Osteoblast (primary cell): ENCODE results near the gene HGFAC. TPM values are rescaled to one million over a fixed set of nuclear protein-coding genes. Genes with fewer than 3 reads are reported as not detected.

Source experiments
- DNase-seq: peaks from one replicate; pipeline ENCODE4 v3.0.0; 2011; ENCODE audit warnings: low spot score, mixed read lengths; ENCODE audit not compliant: insufficient read length; ENCODE audit errors: missing footprints
- H2AFZ ChIP-seq: 2 replicates; pipeline ENCODE4 v1.6.0; 2011; ENCODE audit warnings: mild to moderate bottlenecking, low read length
- H3K27ac ChIP-seq: 2 replicates; pipeline ENCODE4 v1.5.1; 2011; ENCODE audit warnings: mild to moderate bottlenecking, low read depth, low read length, moderate library complexity
- H3K27me3 ChIP-seq: 2 replicates; pipeline ENCODE4 v1.6.0; 2012; ENCODE audit warnings: mild to moderate bottlenecking, control low read depth, inconsistent platforms, low read length, moderate library complexity; ENCODE audit not compliant: insufficient read depth
- H3K36me3 ChIP-seq: 2 replicates; pipeline ENCODE4 v1.5.1; 2011; ENCODE audit warnings: mild to moderate bottlenecking, low read length, control low read depth, moderate library complexity; ENCODE audit not compliant: insufficient read depth
- H3K4me1 ChIP-seq: 2 replicates; pipeline ENCODE4 v1.5.1; 2011; ENCODE audit warnings: mild to moderate bottlenecking, low read length, control low read depth, moderate library complexity; ENCODE audit not compliant: insufficient read depth
- H3K4me2 ChIP-seq: 2 replicates; pipeline ENCODE4 v1.6.0; 2011; ENCODE audit warnings: mild to moderate bottlenecking, low read length; ENCODE audit not compliant: insufficient read depth
- H3K4me3 ChIP-seq: fragments of 200-600 bp; sonication (generic); 3 replicates; pipeline ENCODE4 v1.5.1; 2012; ENCODE audit warnings: mild to moderate bottlenecking, low read length, inconsistent platforms; ENCODE audit not compliant: insufficient read depth
- H3K79me2 ChIP-seq: 2 replicates; pipeline ENCODE4 v1.6.0; 2012; ENCODE audit warnings: mild to moderate bottlenecking, low read length, control low read depth, inconsistent platforms; ENCODE audit not compliant: insufficient read depth
- H3K9me3 ChIP-seq: 2 replicates; pipeline ENCODE4 v1.5.1; 2011; ENCODE audit warnings: low read depth, low read length, control low read depth
- H4K20me1 ChIP-seq: 2 replicates; pipeline ENCODE4 v1.6.0; 2012; ENCODE audit warnings: mild to moderate bottlenecking, low read length, control low read depth; ENCODE audit not compliant: insufficient read depth
- CTCF ChIP-seq: IDR thresholded peaks from 2 replicates; pipeline ENCODE4 v1.5.1; 2011; ENCODE audit warnings: mild to moderate bottlenecking, low read depth, low read length, moderate library complexity; ENCODE audit errors: extremely low read depth
- total RNA-seq: library from RNA; depleted of rRNA; stranded (reverse); fragments of >200 nt; gene quantifications from 2 replicates; pipeline ENCODE4 v1.2.3, GENCODE V29; 2012

HGFAC gene
- total RNA-seq, 1 donor, result not detected

- Histone ChIP-seq H3K4me3 (no peak overlapping the region), H4K20me1 (no peaks in the 10 kb centered on the region), H3K9me3 (no peaks in the 10 kb centered on the region)
Measured at GRCh38 chr4:3423406-3423805, 18.4 kb upstream of the HGFAC start.

GRCh38 chr4:3423952-3424351 lies 17.8 kb upstream of the HGFAC start:
- Histone ChIP-seq H3K4me1 (no peaks in the 10 kb centered on the region), H3K27me3 (no peaks in the 10 kb centered on the region)

More at GRCh38 chr4:3423406-3423805, 18.4 kb upstream of the HGFAC start:
- no peaks in the 10 kb centered on the region for H3K27me3 ChIP-seq
- no peak overlapping the region for H3K27ac ChIP-seq
- H3K4me2 ChIP-seq, result no peak overlapping the region
- no peaks in the 10 kb centered on the region for H3K4me1 ChIP-seq
- no peak for DNase-seq
- TF ChIP-seq CTCF, result no peak
- no peaks in the 10 kb centered on the region for H3K79me2 ChIP-seq
- no peaks in the 10 kb centered on the region for H3K36me3 ChIP-seq
- no peak overlapping the region for H2AFZ ChIP-seq

GRCh38 chr4:3424522-3425095 lies 17.2 kb upstream of the HGFAC start:
- Histone ChIP-seq H3K36me3 (no peaks in the 10 kb centered on the region), H3K4me3 (no peak overlapping the region), H3K79me2 (no peaks in the 10 kb centered on the region), H4K20me1 (no peaks in the 10 kb centered on the region), H3K4me2 (no peak overlapping the region), H3K9me3 (no peaks in the 10 kb centered on the region), H2AFZ (no peak overlapping the region), H3K27ac (no peak overlapping the region), H3K4me1 (no peaks in the 10 kb centered on the region), H3K27me3 (no peaks in the 10 kb centered on the region)
- no peak for TF ChIP-seq CTCF
- no peak for DNase-seq

More at GRCh38 chr4:3423952-3424351, 17.8 kb upstream of the HGFAC start:
- Histone ChIP-seq H3K4me3 (no peak overlapping the region), H3K27ac (no peak overlapping the region), H3K9me3 (no peaks in the 10 kb centered on the region), H3K4me2 (no peak overlapping the region), H2AFZ (no peak overlapping the region), H3K36me3 (no peaks in the 10 kb centered on the region), H4K20me1 (no peaks in the 10 kb centered on the region), H3K79me2 (no peaks in the 10 kb centered on the region)
- DNase-seq, result no peak
- TF ChIP-seq CTCF, result no peak

GRCh38 chr4:3426465-3427133 lies 15.2 kb upstream of the HGFAC start:
- Histone ChIP-seq H3K79me2 (no peaks in the 10 kb centered on the region), H3K27ac (no peak overlapping the region), H4K20me1 (no peaks in the 10 kb centered on the region), H3K9me3 (no peaks in the 10 kb centered on the region), H3K4me3 (no peak overlapping the region), H3K36me3 (no peaks in the 10 kb centered on the region), H3K27me3 (no peaks in the 10 kb centered on the region), H3K4me1 (no peaks in the 10 kb centered on the region), H2AFZ (no peak overlapping the region), H3K4me2 (no peak overlapping the region)
- no peak for TF ChIP-seq CTCF
- DNase-seq, result no peak
